ENCODE data around the gene KDM3A.

GRCh38 chr2:86521922-86522321 is 80.8 kb downstream of the KDM3A start:
- TF ChIP-seq ZEB2 (tag by site-specific recombination; IDR thresholded peaks at IDR 0.05) (no peak), ZNF274 (IDR thresholded peaks at IDR 0.05; ENCODE audit: low read length) (no peak), ZNF274 (tag by site-specific recombination; IDR thresholded peaks at IDR 0.05; ENCODE audit: borderline replicate concordance) (no peak), CTCF (tag by site-specific recombination; IDR thresholded peaks at IDR 0.05) (no peak), SALL2 (tag by site-specific recombination; IDR thresholded peaks at IDR 0.05; ENCODE audit: borderline replicate concordance) (no peak), KLF1 (tag by site-specific recombination; IDR thresholded peaks at IDR 0.05) (no peak), PATZ1 (tag by site-specific recombination; IDR thresholded peaks at IDR 0.05) (no peak), ZNF37A (tag by site-specific recombination; IDR thresholded peaks at IDR 0.05) (no peak), ZNF184 (tag by site-specific recombination; IDR thresholded peaks at IDR 0.05) (no peak), HOXA7 (CRISPR knock-in tag; IDR thresholded peaks at IDR 0.05; ENCODE audit: borderline replicate concordance) (no peak), ZNF692 (tag by site-specific recombination; IDR thresholded peaks at IDR 0.05) (no peak), ZBTB8A (tag by site-specific recombination; IDR thresholded peaks at IDR 0.05) (no peak), ZNF518A (tag by site-specific recombination; conservative IDR thresholded peaks at IDR 0.05; ENCODE audit: low read depth) (no peak), ZNF658 (tag by site-specific recombination; IDR thresholded peaks at IDR 0.05) (no peak)

All from HEK293 (cell line).